Keratinocyte (primary cell): ENCODE results near the gene FLRT1. TPM values are rescaled to one million over a fixed set of nuclear protein-coding genes. Genes with fewer than 3 reads are reported as not detected.

Experiments used
- DNase-seq: peaks from one replicate; pipeline ENCODE4 v3.0.0-alpha.2; 2011; ENCODE audit warnings: low read depth, missing footprints, low spot score
- FAIRE-seq: peaks from 2 replicates; lab custom pipeline; 2011; peaks lifted over from hg19 to GRCh38; lab: Jason Lieb, UNC
- H2AFZ ChIP-seq: 2 replicates; pipeline ENCODE4 v1.6.0; 2012; ENCODE audit warnings: low read length, control low read depth, inconsistent platforms; ENCODE audit not compliant: control insufficient read depth
- H3K27ac ChIP-seq: 2 replicates; pipeline ENCODE4 v1.5.1; 2011; ENCODE audit warnings: low read length; ENCODE audit not compliant: control insufficient read depth, insufficient read depth
- H3K27me3 ChIP-seq: 3 replicates; pipeline ENCODE4 v1.6.0; 2011; ENCODE audit warnings: low read length; ENCODE audit not compliant: control insufficient read depth, insufficient read depth; ENCODE audit errors: extremely low read depth
- H3K36me3 ChIP-seq, 2 experiments: 2 replicates in 1 of 2; 3 replicates in 1 of 2; pipeline ENCODE4 v1.5.1; 2011; ENCODE audit warnings: low read length in 2 of 2, mild to moderate bottlenecking in 1 of 2; ENCODE audit not compliant: control insufficient read depth in 2 of 2, insufficient read depth in 2 of 2; ENCODE audit errors: extremely low read depth in 1 of 2
- H3K4me1 ChIP-seq: 3 replicates; pipeline ENCODE4 v1.5.1; 2011; ENCODE audit warnings: low read length; ENCODE audit not compliant: control insufficient read depth, insufficient read depth; ENCODE audit errors: extremely low read depth
- H3K4me2 ChIP-seq: 3 replicates; pipeline ENCODE4 v1.6.0; 2011; ENCODE audit warnings: low read depth, low read length; ENCODE audit not compliant: control insufficient read depth, insufficient read depth; ENCODE audit errors: extremely low read depth
- H3K4me3 ChIP-seq, 3 experiments: fragments of 200-600 bp in 1 of 3; sonication (generic) in 1 of 3; 2 replicates in 2 of 3; 3 replicates in 1 of 3; pipeline ENCODE4 v1.5.1; 2011 to 2016; ENCODE audit warnings: low read length in 3 of 3, mild to moderate bottlenecking in 3 of 3, control low read depth in 2 of 3, inconsistent platforms in 1 of 3, low read depth in 1 of 3, mixed read lengths in 1 of 3, mixed run types in 1 of 3, moderate library complexity in 1 of 3; ENCODE audit not compliant: control insufficient read depth in 2 of 3, insufficient read depth in 2 of 3; ENCODE audit errors: extremely low read depth in 1 of 3
- H3K79me2 ChIP-seq: 2 replicates; pipeline ENCODE4 v1.6.0; 2012; ENCODE audit warnings: low read length; ENCODE audit not compliant: control insufficient read depth, insufficient read depth
- H3K9ac ChIP-seq: 3 replicates; pipeline ENCODE4 v1.6.0; 2011; ENCODE audit warnings: low read length; ENCODE audit not compliant: control insufficient read depth, insufficient read depth; ENCODE audit errors: extremely low read depth
- H3K9me1 ChIP-seq: 3 replicates; pipeline ENCODE4 v1.6.0; 2011; ENCODE audit warnings: low read length; ENCODE audit not compliant: control insufficient read depth, insufficient read depth; ENCODE audit errors: extremely low read depth
- H3K9me3 ChIP-seq: 2 replicates; pipeline ENCODE4 v1.5.1; 2012; ENCODE audit warnings: low read depth, low read length; ENCODE audit not compliant: control insufficient read depth
- H4K20me1 ChIP-seq: 3 replicates; pipeline ENCODE4 v1.6.0; 2011; ENCODE audit warnings: low read length; ENCODE audit not compliant: control insufficient read depth, insufficient read depth; ENCODE audit errors: extremely low read depth
- EZH2 ChIP-seq: IDR thresholded peaks from one replicate; pipeline ENCODE4 v1.6.1; 2012; ENCODE audit warnings: inconsistent platforms, mild to moderate bottlenecking, low read length, moderate library complexity
- dilution Hi-C: fragments of 300-500 bp; cut with MboI; formaldehyde crosslinking; loops from one replicate; pipeline ENCODE4 v1.7.0; 2020; ENCODE audit warnings: low sequenced_read_pairs; ENCODE audit not compliant: extremely low pct_ligation_motif_present
- polyA plus RNA-seq, 5 experiments: library from polyadenylated mRNA; depleted of rRNA in 3 of 5; stranded (reverse) in 3 of 5; stranded (forward) in 1 of 5; unstranded in 1 of 5; fragments of >200 nt; gene quantifications; 1 replicate in 1 of 5; 2 replicates in 3 of 5; 3 replicates in 1 of 5; pipeline versions ENCODE4 v1.2.1 to v1.2.3, GENCODE V29; 2011 to 2012; ENCODE audit warnings: missing spikeins in 2 of 5, low read depth in 1 of 5, low replicate concordance in 1 of 5
- TF ChIP-seq, protein P1 (sequence below), 3 experiments: IDR thresholded peaks in 1 of 3; conservative IDR thresholded peaks in 1 of 3; optimal IDR thresholded peaks in 1 of 3; 2 replicates in 2 of 3; 3 replicates in 1 of 3; pipeline versions ENCODE3 to v1.5.1; 2011; ENCODE audit warnings: low read length in 3 of 3, mild to moderate bottlenecking in 3 of 3, moderate library complexity in 2 of 3, control low read depth in 1 of 3, inconsistent platforms in 1 of 3; ENCODE audit not compliant: insufficient read depth in 2 of 3; ENCODE audit errors: extremely low read depth in 1 of 3

Gene FLRT1
- polyA plus RNA-seq, 1 donor (not counting 4 experiments of a cell fraction or from before 2014, with no cell fraction given): not detected

- Histone ChIP-seq H3K36me3 (no peaks in the 10 kb centered on the region), H3K4me1 (peaks cover 11% of the 10 kb centered on the region), H3K4me2 (no peak overlapping the region), H3K9me3 (no peaks in the 10 kb centered on the region), H3K27me3 (peaks cover 30% of the 10 kb centered on the region), H3K4me3 (no peak overlapping the region), H3K9me1 (no peaks in the 10 kb centered on the region), H3K9ac (no peak overlapping the region), H2AFZ (no peak overlapping the region), H3K27ac (no peak overlapping the region), H3K79me2 (no peaks in the 10 kb centered on the region), H4K20me1 (no peaks in the 10 kb centered on the region)
- DNase-seq (no peak), FAIRE-seq (no peak)
- dilution Hi-C loops: loop anchor here (10.0 kb wide), 1 partner anchor 125 kb away; no protein-coding TSS in a partner anchor
- TF ChIP-seq, protein P1, sequence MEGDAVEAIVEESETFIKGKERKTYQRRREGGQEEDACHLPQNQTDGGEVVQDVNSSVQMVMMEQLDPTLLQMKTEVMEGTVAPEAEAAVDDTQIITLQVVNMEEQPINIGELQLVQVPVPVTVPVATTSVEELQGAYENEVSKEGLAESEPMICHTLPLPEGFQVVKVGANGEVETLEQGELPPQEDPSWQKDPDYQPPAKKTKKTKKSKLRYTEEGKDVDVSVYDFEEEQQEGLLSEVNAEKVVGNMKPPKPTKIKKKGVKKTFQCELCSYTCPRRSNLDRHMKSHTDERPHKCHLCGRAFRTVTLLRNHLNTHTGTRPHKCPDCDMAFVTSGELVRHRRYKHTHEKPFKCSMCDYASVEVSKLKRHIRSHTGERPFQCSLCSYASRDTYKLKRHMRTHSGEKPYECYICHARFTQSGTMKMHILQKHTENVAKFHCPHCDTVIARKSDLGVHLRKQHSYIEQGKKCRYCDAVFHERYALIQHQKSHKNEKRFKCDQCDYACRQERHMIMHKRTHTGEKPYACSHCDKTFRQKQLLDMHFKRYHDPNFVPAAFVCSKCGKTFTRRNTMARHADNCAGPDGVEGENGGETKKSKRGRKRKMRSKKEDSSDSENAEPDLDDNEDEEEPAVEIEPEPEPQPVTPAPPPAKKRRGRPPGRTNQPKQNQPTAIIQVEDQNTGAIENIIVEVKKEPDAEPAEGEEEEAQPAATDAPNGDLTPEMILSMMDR (optimal IDR thresholded peaks at IDR 0.05 in 1 of 3, IDR thresholded peaks at IDR 0.05 in 1 of 3, conservative IDR thresholded peaks at IDR 0.05 in 1 of 3; ENCODE audit: extremely low read depth in 1 of 3, insufficient read depth in 2 of 3, low read length in 3 of 3): no peak
- TF ChIP-seq EZH2: no peak
Measured at GRCh38 chr11:64009710-64010109, 26.0 kb upstream of the FLRT1 start.

GRCh38 chr11:64010783-64011182 is 24.9 kb upstream of the FLRT1 start:
- no peak overlapping the region for H2AFZ ChIP-seq
- FAIRE-seq (no peak), DNase-seq (no peak)
- dilution Hi-C loops: no loop called here
- no peaks in the 10 kb centered on the region for H3K9me3 ChIP-seq
- H3K4me1 ChIP-seq: peaks cover 11% of the 10 kb centered on the region
- H3K4me3 ChIP-seq: no peak overlapping the region
- no peaks in the 10 kb centered on the region for H4K20me1 ChIP-seq
- peaks cover 30% of the 10 kb centered on the region for H3K27me3 ChIP-seq
- TF ChIP-seq EZH2: no peak
- TF ChIP-seq, protein P1 (optimal IDR thresholded peaks at IDR 0.05 in 1 of 3, IDR thresholded peaks at IDR 0.05 in 1 of 3, conservative IDR thresholded peaks at IDR 0.05 in 1 of 3; ENCODE audit: extremely low read depth in 1 of 3, insufficient read depth in 2 of 3, low read length in 3 of 3): no peak
- no peaks in the 10 kb centered on the region for H3K79me2 ChIP-seq
- H3K9ac ChIP-seq: no peak overlapping the region
- H3K36me3 ChIP-seq: no peaks in the 10 kb centered on the region
- no peak overlapping the region for H3K27ac ChIP-seq
- no peak overlapping the region for H3K4me2 ChIP-seq
- no peaks in the 10 kb centered on the region for H3K9me1 ChIP-seq
